Caco-2 (cell line): Measurements from ENCODE around the gene TCIRG1. TPM values are rescaled to one million over a fixed set of nuclear protein-coding genes. Genes with fewer than 3 reads are reported as not detected.

Experiments
- BruUV-seq: library from RNA; stranded (reverse); fragments of 400-500 nt; replicated peaks from 2 replicates; lab custom pipeline; 2021; lab: Mats Ljungman, UMichigan
- CTCF ChIA-PET: fragments of 300-600 bp; sonication (Branson Sonifier 250); formaldehyde crosslinking; loops from one replicate; lab custom pipeline; 2022; ENCODE audit warnings: antibody characterized with exemption; lab: Charles Lee
- POLR2A ChIA-PET: fragments of 300-600 bp; sonication (Branson Sonifier 250); formaldehyde crosslinking; loops from one replicate; lab custom pipeline; 2022; ENCODE audit warnings: antibody characterized with exemption; lab: Charles Lee
- DNase-seq, 2 experiments: peaks; one replicate each; pipeline versions ENCODE4 v3.0.0 to v3.0.0-alpha.2; 2020 to 2022
- H3K27me3 ChIP-seq: replicated peaks from 2 replicates; pipeline ENCODE4 v1.6.0; 2011; ENCODE audit warnings: low read length; ENCODE audit not compliant: control insufficient read depth, insufficient read depth
- H3K36me3 ChIP-seq: 2 replicates; pipeline ENCODE4 v1.5.1; 2011; ENCODE audit warnings: low read length; ENCODE audit not compliant: control insufficient read depth, insufficient read depth
- H3K4me1 ChIP-seq: fragments of 250-450 bp; sonication (Bioruptor Pico); 2 replicates; pipeline ENCODE4 v1.5.1; 2020; ENCODE audit warnings: mild to moderate bottlenecking
- H3K4me3 ChIP-seq: 2 replicates; pipeline ENCODE4 v1.5.1; 2011; ENCODE audit warnings: low read depth, mild to moderate bottlenecking, control low read depth, low read length
- H3K9me3 ChIP-seq: fragments of 250-450 bp; sonication (Bioruptor Pico); 2 replicates; pipeline ENCODE4 v1.5.1; 2020; ENCODE audit warnings: mild to moderate bottlenecking, moderate library complexity
- H3K27ac Mint-ChIP-seq: one replicate; pipeline ENCODE4 v1.8.0; 2022; ENCODE audit warnings: mixed read lengths; ENCODE audit not compliant: unreplicated experiment
- H3K27me3 Mint-ChIP-seq: one replicate; pipeline ENCODE4 v1.8.0; 2022; ENCODE audit warnings: mixed read lengths; ENCODE audit not compliant: insufficient read depth, unreplicated experiment
- H3K36me3 Mint-ChIP-seq: one replicate; pipeline ENCODE4 v1.8.0; 2022; ENCODE audit warnings: mild to moderate bottlenecking, mixed read lengths; ENCODE audit not compliant: insufficient read depth, unreplicated experiment
- H3K4me1 Mint-ChIP-seq: one replicate; pipeline ENCODE4 v1.8.0; 2022; ENCODE audit warnings: low read depth, mixed read lengths; ENCODE audit not compliant: unreplicated experiment
- H3K4me3 Mint-ChIP-seq: one replicate; pipeline ENCODE4 v1.8.0; 2022; ENCODE audit warnings: mild to moderate bottlenecking, moderate library complexity, mixed read lengths; ENCODE audit not compliant: unreplicated experiment
- H3K9me3 Mint-ChIP-seq: one replicate; pipeline ENCODE4 v1.8.0; 2022; ENCODE audit warnings: mixed read lengths; ENCODE audit not compliant: unreplicated experiment
- CTCF ChIP-seq, 2 experiments: fragments of 200-600 bp in 1 of 2; IDR thresholded peaks; 1 replicate in 1 of 2; 2 replicates in 1 of 2; pipeline versions ENCODE4 v1.5.1 to v1.8.0; 2011 to 2022; ENCODE audit warnings: antibody characterized with exemption in 1 of 2, control low read depth in 1 of 2, inconsistent platforms in 1 of 2, low read depth in 1 of 2, low read length in 1 of 2, mild to moderate bottlenecking in 1 of 2, moderate library complexity in 1 of 2; ENCODE audit not compliant: insufficient read depth in 1 of 2, severe bottlenecking in 1 of 2, unreplicated experiment in 1 of 2
- intact Hi-C: fragments of 100-400 bp; cut with micrococcal nuclease; formaldehyde crosslinking; loops from one replicate; pipeline ENCODE4 v1.10.0; 2022; ENCODE audit not compliant: unreplicated experiment
- total RNA-seq: library from RNA; stranded (reverse); gene quantifications from 2 replicates; pipeline ENCODE4 v1.2.3, GENCODE V29; 2022

TCIRG1 gene
- total RNA-seq, 1 experiment from 2014 or later: 2.7 TPM

DNA sequence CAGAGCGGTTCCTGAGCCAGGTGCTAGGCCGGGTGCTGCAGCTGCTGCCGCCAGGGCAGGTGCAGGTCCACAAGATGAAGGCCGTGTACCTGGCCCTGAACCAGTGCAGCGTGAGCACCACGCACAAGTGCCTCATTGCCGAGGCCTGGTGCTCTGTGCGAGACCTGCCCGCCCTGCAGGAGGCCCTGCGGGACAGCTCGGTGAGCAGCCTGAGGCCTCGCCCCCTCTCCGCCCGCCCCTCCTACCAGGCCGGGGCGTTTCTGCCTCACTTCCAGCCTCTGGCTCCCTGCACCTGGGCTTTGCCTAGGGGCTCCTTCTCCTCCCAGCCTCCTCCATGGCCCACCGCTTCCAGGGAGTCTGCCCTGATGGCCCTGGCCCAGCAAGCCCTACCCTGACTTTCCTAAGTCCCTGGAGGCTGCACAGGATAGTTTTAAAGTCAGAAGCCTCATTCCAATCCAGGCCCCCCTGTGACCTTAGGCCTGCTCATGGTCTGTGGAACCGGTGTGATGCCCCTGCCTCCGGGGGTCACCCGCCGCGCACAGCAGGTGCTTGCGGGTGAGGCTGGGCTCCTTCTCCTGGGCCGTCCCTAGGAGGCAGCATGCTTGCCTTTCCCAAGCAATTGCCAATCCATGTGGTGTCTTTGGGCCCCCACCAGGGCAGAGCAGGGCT is 5.5 kb downstream of the TCIRG1 start:
- Mint-ChIP-seq H3K27ac (no peak overlapping the region), H3K9me3 (no peaks in the 10 kb centered on the region), H3K27me3 (no peaks in the 10 kb centered on the region), H3K36me3 (peaks cover 6% of the 10 kb centered on the region), H3K4me3 (no peak overlapping the region), H3K4me1 (peaks cover 8% of the 10 kb centered on the region)
- Histone ChIP-seq H3K4me1 (peaks cover 19% of the 10 kb centered on the region), H3K27me3 (no peaks in the 10 kb centered on the region), H3K36me3 (no peaks in the 10 kb centered on the region), H3K9me3 (no peaks in the 10 kb centered on the region), H3K4me3 (no peak overlapping the region)
- intact Hi-C loops: no loop called here
- no peak for TF ChIP-seq CTCF (IDR thresholded peaks at IDR 0.05; ENCODE audit: insufficient read depth in 1 of 2, low read depth in 1 of 2, low read length in 1 of 2, severe bottlenecking in 1 of 2, unreplicated experiment in 1 of 2)
- no TSS peak for BruUV-seq
- DNase-seq: peak in 1 of 2 experiments; percentile 51
- ChIA-PET CTCF (interaction anchor here (1.9 kb wide), 1 partner anchor 35 kb away, joined by 7 read pairs; the partner anchor contains the start of gene ALDH3B1), POLR2A (no interaction called here)

GRCh38 chr11:68044898-68045351 is 6.1 kb downstream of the TCIRG1 start:
- intact Hi-C loops: no loop called here
- no peaks in the 10 kb centered on the region for H3K27me3 ChIP-seq
- H3K27me3 Mint-ChIP-seq: no peaks in the 10 kb centered on the region
- H3K4me1 Mint-ChIP-seq: peaks cover 7% of the 10 kb centered on the region
- no peaks in the 10 kb centered on the region for H3K9me3 ChIP-seq
- no peaks in the 10 kb centered on the region for H3K9me3 Mint-ChIP-seq
- BruUV-seq: no TSS peak
- ChIA-PET CTCF (no interaction called here), POLR2A (no interaction called here)
- H3K4me1 ChIP-seq: peaks cover 16% of the 10 kb centered on the region
- no peak overlapping the region for H3K4me3 Mint-ChIP-seq
- H3K27ac Mint-ChIP-seq: no peak overlapping the region
- H3K36me3 ChIP-seq: no peaks in the 10 kb centered on the region
- no peak overlapping the region for H3K4me3 ChIP-seq
- no peak for DNase-seq
- peaks cover 6% of the 10 kb centered on the region for H3K36me3 Mint-ChIP-seq
- no peak for TF ChIP-seq CTCF (IDR thresholded peaks at IDR 0.05; ENCODE audit: insufficient read depth in 1 of 2, low read depth in 1 of 2, low read length in 1 of 2, severe bottlenecking in 1 of 2, unreplicated experiment in 1 of 2)

DNA sequence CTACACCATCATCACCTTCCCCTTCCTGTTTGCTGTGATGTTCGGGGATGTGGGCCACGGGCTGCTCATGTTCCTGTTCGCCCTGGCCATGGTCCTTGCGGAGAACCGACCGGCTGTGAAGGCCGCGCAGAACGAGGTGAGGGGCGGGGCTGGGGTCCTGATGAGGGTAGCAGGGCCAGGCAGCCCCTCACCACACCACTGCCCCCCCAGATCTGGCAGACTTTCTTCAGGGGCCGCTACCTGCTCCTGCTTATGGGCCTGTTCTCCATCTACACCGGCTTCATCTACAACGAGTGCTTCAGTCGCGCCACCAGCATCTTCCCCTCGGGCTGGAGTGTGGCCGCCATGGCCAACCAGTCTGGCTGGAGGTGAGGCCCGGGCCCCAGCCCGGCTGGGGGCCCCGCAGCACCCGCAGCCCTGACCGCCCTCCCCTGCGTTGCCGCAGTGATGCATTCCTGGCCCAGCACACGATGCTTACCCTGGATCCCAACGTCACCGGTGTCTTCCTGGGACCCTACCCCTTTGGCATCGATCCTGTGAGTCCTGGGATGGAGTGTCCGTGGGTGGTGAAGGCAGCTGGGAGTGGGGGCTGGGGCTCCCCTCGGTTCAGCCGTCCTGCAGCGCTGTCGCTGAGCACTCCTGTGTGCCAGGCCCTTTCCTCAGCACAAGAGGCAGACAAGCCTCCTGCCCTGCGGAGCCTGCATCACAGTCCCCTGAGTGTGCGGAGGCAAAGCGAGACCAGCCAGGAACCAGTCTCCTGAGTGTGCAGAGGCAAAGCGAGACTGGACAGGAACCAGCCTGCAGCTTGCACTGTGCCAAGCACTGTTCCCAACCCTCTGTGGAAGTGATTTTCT is 8.8 kb downstream of the TCIRG1 start:
- no peaks in the 10 kb centered on the region for H3K4me1 Mint-ChIP-seq
- no TSS peak for BruUV-seq
- DNase-seq: no peak
- H3K27me3 Mint-ChIP-seq: no peaks in the 10 kb centered on the region
- no peak overlapping the region for H3K4me3 Mint-ChIP-seq
- Histone ChIP-seq H3K27me3 (no peaks in the 10 kb centered on the region), H3K9me3 (no peaks in the 10 kb centered on the region), H3K4me1 (peaks cover 5% of the 10 kb centered on the region), H3K36me3 (no peaks in the 10 kb centered on the region), H3K4me3 (no peak overlapping the region)
- intact Hi-C loops: no loop called here
- H3K27ac Mint-ChIP-seq: no peak overlapping the region
- ChIA-PET POLR2A (no interaction called here), CTCF (interaction anchor here (1.1 kb wide), 1 partner anchor 161 kb away, joined by 3 read pairs; no protein-coding TSS in a partner anchor)
- no peaks in the 10 kb centered on the region for H3K9me3 Mint-ChIP-seq
- no peak for TF ChIP-seq CTCF (IDR thresholded peaks at IDR 0.05; ENCODE audit: insufficient read depth in 1 of 2, low read depth in 1 of 2, low read length in 1 of 2, severe bottlenecking in 1 of 2, unreplicated experiment in 1 of 2)
- H3K36me3 Mint-ChIP-seq: peaks cover 24% of the 10 kb centered on the region
